ENCODE results near the gene ST3GAL3. TPM values are rescaled to one million over a fixed set of nuclear protein-coding genes. Genes with fewer than 3 reads are reported as not detected.

The ST3GAL3 gene
- total and polyA plus RNA-seq, 2 of the 13 experiments (the other 11 are each of a cell fraction or from before 2014, with no cell fraction given) = 5.1 to 8.1 TPM

DNA sequence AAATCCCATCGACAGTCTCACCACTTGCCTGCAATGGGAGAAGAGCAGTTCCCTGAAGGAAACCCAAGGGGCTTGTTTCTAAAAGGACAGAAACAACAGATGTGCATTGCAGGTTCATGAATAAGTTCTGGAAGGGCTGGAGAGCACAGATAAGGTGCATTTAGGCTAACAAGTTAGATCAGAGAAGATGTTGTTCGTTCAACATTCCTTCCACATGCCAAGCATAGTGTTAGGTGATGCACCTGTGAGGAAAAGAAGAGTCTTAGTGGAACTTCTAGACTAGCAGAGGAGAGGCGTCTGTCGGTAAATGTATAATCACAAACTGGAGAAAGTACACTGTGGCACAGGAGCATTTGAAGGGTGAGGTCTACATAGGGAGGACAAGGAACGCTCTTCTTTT is 98.0 kb downstream of the ST3GAL3 start (continued):
- TF ChIP-seq, protein P1, sequence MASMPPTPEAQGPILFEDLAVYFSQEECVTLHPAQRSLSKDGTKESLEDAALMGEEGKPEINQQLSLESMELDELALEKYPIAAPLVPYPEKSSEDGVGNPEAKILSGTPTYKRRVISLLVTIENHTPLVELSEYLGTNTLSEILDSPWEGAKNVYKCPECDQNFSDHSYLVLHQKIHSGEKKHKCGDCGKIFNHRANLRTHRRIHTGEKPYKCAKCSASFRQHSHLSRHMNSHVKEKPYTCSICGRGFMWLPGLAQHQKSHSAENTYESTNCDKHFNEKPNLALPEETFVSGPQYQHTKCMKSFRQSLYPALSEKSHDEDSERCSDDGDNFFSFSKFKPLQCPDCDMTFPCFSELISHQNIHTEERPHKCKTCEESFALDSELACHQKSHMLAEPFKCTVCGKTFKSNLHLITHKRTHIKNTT (CRISPR knock-in tag; IDR thresholded peaks at IDR 0.05) = no peak
- TF ChIP-seq, protein P2, sequence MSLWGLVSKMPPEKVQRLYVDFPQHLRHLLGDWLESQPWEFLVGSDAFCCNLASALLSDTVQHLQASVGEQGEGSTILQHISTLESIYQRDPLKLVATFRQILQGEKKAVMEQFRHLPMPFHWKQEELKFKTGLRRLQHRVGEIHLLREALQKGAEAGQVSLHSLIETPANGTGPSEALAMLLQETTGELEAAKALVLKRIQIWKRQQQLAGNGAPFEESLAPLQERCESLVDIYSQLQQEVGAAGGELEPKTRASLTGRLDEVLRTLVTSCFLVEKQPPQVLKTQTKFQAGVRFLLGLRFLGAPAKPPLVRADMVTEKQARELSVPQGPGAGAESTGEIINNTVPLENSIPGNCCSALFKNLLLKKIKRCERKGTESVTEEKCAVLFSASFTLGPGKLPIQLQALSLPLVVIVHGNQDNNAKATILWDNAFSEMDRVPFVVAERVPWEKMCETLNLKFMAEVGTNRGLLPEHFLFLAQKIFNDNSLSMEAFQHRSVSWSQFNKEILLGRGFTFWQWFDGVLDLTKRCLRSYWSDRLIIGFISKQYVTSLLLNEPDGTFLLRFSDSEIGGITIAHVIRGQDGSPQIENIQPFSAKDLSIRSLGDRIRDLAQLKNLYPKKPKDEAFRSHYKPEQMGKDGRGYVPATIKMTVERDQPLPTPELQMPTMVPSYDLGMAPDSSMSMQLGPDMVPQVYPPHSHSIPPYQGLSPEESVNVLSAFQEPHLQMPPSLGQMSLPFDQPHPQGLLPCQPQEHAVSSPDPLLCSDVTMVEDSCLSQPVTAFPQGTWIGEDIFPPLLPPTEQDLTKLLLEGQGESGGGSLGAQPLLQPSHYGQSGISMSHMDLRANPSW (CRISPR knock-in tag; IDR thresholded peaks at IDR 0.05; ENCODE audit: borderline replicate concordance) = no peak
- no peak for TF ChIP-seq ZNF230 (CRISPR knock-in tag; IDR thresholded peaks at IDR 0.05)
- no peak for TF ChIP-seq ZNF678 (CRISPR knock-in tag; IDR thresholded peaks at IDR 0.05)
- TF ChIP-seq ZNF501 (CRISPR knock-in tag; IDR thresholded peaks at IDR 0.05) = no peak
- no peak for TF ChIP-seq ZNF3 (CRISPR knock-in tag; IDR thresholded peaks at IDR 0.05)

GRCh38 chr1:43806183-43806582 is 98.8 kb downstream of the ST3GAL3 start:
- Histone ChIP-seq H3K9me3 (ENCODE audit: low read length) (no peaks in the 10 kb centered on the region), H3K9ac (ENCODE audit: insufficient read depth, low read depth, low read length) (no peak overlapping the region), H3K79me2 (ENCODE audit: insufficient read depth, low read length) (no peaks in the 10 kb centered on the region), H3K4me2 (ENCODE audit: low read depth, low read length) (no peak overlapping the region), H3K4me1 (ENCODE audit: insufficient read depth, low read length) (no peaks in the 10 kb centered on the region), H3K27me3 (ENCODE audit: control insufficient read depth in 1 of 2, insufficient read depth in 2 of 2, low read length in 2 of 2) (no peaks in the 10 kb centered on the region), H3K27ac (ENCODE audit: extremely low read length, insufficient read depth, low read length) (no peak overlapping the region), H4K20me1 (ENCODE audit: insufficient read depth, low read length) (no peaks in the 10 kb centered on the region), H3K36me3 (replicated peaks in 1 of 2; ENCODE audit: control insufficient read depth in 1 of 2, insufficient read depth in 2 of 2, low read length in 2 of 2) (peaks cover 2 to 9% of the 10 kb centered on the region in 2 experiments; a peak in 2 of 5 replicates), H3K4me3 (replicated peaks in 1 of 3; ENCODE audit: insufficient read depth in 1 of 3, low read depth in 2 of 3, low read length in 3 of 3) (no peak overlapping the region), H2AFZ (ENCODE audit: low read length) (no peak overlapping the region)
- FAIRE-seq (no peak), DNase-seq (ENCODE audit: low spot score) (no peak), ATAC-seq (no peak)
- in situ Hi-C loops (cut with HindIII; ENCODE audit: extremely low pct_ligation_motif_present, low pct_unique_long_range_greater_than_20kb) (no loop called here), intact Hi-C loops (cut with micrococcal nuclease; ENCODE audit: unreplicated experiment) (no loop called here)
- 93% methylated on average over 2 of the region's 2 CpGs for WGBS (ENCODE audit: low lambda C conversion rate)
- BruUV-seq (replicated peaks) = no TSS peak
- ChIA-PET CTCF (ENCODE audit: low intra/inter-chr PET ratio, low total read pairs) (no interaction called here), POLR2A (no interaction called here)
- no peak for TF ChIP-seq REL (CRISPR knock-in tag; conservative IDR thresholded peaks at IDR 0.05)
- TF ChIP-seq, protein P3, sequence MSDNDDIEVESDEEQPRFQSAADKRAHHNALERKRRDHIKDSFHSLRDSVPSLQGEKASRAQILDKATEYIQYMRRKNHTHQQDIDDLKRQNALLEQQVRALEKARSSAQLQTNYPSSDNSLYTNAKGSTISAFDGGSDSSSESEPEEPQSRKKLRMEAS (IDR thresholded peaks at IDR 0.05) = no peak
- TF ChIP-seq ZNF160 (CRISPR knock-in tag; IDR thresholded peaks at IDR 0.05) = no peak
- TF ChIP-seq IKZF4 (CRISPR knock-in tag; IDR thresholded peaks at IDR 0.05; ENCODE audit: borderline replicate concordance, low read depth, not compliant biosample characterization) = no peak
- TF ChIP-seq RAD51 (IDR thresholded peaks at IDR 0.05; ENCODE audit: borderline replicate concordance) = no peak
- no peak for TF ChIP-seq NCOA5 (CRISPR knock-in tag; IDR thresholded peaks at IDR 0.05)
- TF ChIP-seq KDM1A (CRISPR knock-in tag; IDR thresholded peaks at IDR 0.05) = no peak
- TF ChIP-seq MBD4 (IDR thresholded peaks at IDR 0.05; ENCODE audit: borderline replicate concordance, low read length) = no peak
- no peak for TF ChIP-seq NCOR1 (IDR thresholded peaks at IDR 0.05; ENCODE audit: borderline replicate concordance, low read length)
- no peak for TF ChIP-seq SALL1 (CRISPR knock-in tag; IDR thresholded peaks at IDR 0.05)
- TF ChIP-seq DMAP1 (CRISPR knock-in tag; IDR thresholded peaks at IDR 0.05) = no peak

All from HepG2 (cell line).